GM18507 (cell line): Measurements from ENCODE around the gene BLVRB.
"Not testable (repeated sequence)": the region's sequence is repeated elsewhere in the genome, so short reads cannot be mapped to it uniquely, and the experiment has no call there.

Experiments used
- DNase-seq: peaks from one replicate; pipeline ENCODE4 v3.0.0; 2011; ENCODE audit warnings: low read depth; ENCODE audit not compliant: insufficient read length; ENCODE audit errors: extremely low spot score
- FAIRE-seq: peaks from 2 replicates; lab custom pipeline; 2011; peaks lifted over from hg19 to GRCh38; lab: Jason Lieb, UNC

Gene BLVRB

GRCh38 chr19:40457048-40457447 lies 8.5 kb downstream of the BLVRB start:
- DNase-seq: no peak
- no peak for FAIRE-seq

- not testable (repeated sequence) for DNase-seq, FAIRE-seq
Measured at GRCh38 chr19:40453943-40454342, 11.6 kb downstream of the BLVRB start.

DNA sequence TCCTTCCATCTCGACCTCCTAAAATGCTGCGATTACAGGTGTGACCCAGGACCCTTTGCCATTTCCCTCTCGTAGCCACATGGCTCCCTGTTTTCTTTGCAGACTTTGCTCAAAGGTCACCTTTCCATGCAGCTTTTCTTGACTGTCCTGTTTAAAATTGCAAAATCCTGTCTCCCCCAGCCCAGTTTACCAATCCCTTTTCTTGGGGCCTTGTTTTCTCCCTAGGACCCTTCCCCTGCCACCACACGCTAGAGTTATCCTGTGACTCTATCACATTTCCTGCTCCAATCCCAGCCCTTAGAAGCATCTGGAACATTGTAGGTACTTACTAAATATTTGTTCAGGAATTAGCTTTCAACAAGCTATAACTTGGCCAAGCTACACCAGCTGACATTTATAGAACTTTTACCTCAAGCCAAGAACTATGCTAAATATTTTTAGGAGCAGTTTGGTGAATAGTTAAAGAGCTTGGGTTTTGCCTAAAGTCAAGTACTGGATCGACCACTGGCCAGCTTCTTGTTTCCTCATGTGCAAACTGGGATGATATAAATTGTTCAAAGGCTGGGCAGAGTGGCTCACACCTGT lies 12.3 kb downstream of the BLVRB start:
- FAIRE-seq: no peak
- DNase-seq: no peak

- DNase-seq (no peak), FAIRE-seq (no peak)
Measured at GRCh38 chr19:40452016-40452415, 13.5 kb downstream of the BLVRB start.

GRCh38 chr19:40450664-40451063 lies 14.9 kb downstream of the BLVRB start:
- DNase-seq: no peak
- no peak for FAIRE-seq

- DNase-seq: no peak
- no peak for FAIRE-seq
Measured at GRCh38 chr19:40449506-40449905, 16.0 kb downstream of the BLVRB start.

GRCh38 chr19:40446263-40446784 lies 19.2 kb downstream of the BLVRB start:
- FAIRE-seq (no peak), DNase-seq (no peak)

GRCh38 chr19:40445780-40446262 lies 19.7 kb downstream of the BLVRB start:
- FAIRE-seq (no peak), DNase-seq (no peak)

GRCh38 chr19:40444825-40445312 lies 20.7 kb downstream of the BLVRB start:
- no peak for FAIRE-seq

DNA sequence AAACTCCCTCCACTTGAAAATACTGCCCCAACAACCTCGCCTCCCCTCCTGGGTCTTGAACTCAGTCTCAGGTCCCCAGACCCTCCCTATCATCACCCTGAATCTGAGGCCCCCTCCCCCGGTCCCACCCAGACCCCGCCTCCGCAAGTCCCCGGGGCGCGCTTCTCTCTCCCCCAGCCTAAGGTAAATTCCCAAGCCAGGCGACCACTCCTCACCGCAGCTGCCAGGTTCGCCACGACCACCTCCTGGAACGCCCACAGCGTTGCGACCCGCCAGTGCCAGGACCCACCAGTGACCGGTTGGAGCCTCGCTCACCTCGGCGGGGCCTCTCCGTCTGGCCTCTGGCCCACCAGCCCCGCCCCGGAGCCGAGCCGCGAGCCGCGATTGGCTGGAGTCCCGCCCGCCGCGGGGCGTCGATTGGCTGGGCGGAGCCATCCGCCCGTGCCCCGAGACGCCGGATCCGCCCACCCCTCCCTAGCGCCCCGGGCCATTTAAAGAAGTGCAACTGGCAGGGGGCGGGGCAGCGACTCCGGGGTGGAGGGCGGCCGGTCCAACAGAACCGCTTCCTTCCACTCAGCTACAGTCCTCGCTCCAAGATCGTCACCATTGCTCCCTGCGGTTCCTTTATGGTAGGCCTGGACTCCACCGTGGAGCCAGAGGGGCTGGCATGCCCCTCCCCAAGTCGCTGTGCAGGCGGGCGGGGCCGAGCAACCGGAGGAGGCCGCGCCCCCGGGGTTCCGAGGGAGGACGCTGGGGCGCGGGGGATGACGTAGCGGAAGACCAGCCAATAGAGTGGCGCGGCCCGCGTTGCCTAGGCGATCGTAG lies 21.3 kb downstream of the BLVRB start, which contains the start of gene SERTAD3:
Gene SERTAD3 (minus strand): TSS at position 336 of the 825 bp plus-strand sequence. CDS start 2,255 bp downstream, outside the sequence.
- FAIRE-seq: peak; percentile 96
- DNase-seq: no peak

More at GRCh38 chr19:40444825-40445312, 20.7 kb downstream of the BLVRB start:
- DNase-seq: no peak

DNA sequence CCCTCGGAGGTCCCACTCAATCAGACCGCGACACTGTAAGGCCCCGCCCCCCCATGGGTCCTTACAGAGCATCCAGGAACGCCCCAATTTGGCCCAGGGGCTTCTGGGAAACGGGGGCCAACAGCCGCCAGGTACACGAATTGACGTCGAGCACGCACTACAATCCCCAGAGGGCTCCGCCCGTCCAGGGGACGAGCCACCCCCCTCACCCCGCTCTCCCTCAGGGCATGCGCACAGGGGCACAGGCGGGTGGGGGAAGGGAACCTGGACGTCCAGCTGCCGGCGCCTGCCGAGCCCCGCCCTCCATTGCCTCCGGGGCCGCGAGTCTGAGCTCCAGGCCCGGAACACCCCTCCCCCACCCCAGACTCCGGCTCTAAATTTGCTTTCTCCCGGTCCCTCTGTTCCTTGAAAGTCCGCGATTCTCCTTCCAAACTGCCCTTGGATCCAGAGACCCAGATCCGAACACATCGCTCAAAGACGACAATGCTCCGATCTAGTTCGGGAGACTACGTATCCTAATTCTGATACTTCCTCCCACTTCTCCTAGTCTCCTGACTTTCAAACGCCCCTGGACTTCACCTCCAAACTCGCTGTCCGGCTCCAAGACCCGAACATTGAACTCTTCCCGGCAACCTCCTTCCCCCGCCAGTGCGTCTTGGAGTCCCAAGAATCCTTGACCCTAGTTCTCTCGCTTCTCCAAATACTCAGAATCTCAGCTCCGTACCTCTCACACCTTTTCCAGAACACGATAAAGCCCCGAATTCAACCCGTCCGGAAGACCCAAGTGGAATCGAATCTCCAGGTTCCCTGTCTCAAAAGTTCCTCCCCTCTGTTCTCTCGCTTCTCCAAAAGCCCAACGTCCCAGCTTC lies 22.2 kb downstream of the BLVRB start:
- FAIRE-seq (peak; percentile 98), DNase-seq (peak; percentile 99)

- FAIRE-seq: no peak
- no peak for DNase-seq
Measured at GRCh38 chr19:40442328-40443130, 23.0 kb downstream of the BLVRB start.

DNA sequence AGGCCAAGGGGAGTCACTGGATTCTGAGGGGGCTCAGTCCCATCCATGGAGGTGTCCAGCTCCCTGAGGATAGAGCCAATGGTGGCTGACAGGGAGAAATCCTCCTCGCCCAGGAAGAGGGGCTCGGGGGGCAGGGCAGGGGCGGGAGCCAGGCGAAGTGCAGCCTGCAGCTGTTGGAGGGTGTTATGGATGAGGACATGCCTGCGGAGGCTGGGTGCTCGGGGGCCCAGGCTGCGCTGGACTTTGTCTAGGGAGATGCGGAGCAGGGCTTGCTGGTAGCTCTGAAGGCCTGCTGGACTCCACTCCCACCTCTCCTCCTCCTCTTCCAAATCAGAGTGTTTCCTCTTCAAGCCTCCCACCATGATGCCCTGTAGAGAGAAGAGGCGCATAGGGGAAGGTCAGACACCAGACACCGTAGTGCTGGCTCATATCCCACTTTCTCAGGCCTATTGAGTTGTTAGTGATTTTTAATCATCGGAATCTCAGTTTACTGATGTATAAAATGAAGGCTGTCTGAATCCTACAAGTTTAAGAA lies 23.8 kb downstream of the BLVRB start:
- no peak for DNase-seq
- no peak for FAIRE-seq

DNA sequence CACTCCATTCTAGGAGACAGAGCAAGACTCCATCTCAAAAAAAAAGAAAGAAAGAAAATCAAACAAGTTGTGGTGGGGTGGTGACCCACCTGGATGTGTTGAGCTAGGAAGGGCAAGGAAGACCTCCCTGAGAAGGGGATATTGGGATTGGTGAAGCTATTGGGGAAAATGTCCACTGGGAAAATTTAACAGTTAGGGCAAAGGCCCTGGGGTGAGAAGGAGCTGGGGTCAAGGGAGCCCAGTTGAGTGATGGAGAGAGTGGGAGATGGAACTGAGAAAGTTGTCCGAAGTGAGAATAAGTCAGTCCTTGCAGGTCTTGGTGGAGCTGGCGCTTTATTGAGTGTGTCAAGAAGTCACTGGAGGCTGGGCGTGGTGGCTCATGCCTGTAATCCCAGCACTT lies 27.3 kb downstream of the BLVRB start:
- DNase-seq (no peak), FAIRE-seq (no peak)

DNA sequence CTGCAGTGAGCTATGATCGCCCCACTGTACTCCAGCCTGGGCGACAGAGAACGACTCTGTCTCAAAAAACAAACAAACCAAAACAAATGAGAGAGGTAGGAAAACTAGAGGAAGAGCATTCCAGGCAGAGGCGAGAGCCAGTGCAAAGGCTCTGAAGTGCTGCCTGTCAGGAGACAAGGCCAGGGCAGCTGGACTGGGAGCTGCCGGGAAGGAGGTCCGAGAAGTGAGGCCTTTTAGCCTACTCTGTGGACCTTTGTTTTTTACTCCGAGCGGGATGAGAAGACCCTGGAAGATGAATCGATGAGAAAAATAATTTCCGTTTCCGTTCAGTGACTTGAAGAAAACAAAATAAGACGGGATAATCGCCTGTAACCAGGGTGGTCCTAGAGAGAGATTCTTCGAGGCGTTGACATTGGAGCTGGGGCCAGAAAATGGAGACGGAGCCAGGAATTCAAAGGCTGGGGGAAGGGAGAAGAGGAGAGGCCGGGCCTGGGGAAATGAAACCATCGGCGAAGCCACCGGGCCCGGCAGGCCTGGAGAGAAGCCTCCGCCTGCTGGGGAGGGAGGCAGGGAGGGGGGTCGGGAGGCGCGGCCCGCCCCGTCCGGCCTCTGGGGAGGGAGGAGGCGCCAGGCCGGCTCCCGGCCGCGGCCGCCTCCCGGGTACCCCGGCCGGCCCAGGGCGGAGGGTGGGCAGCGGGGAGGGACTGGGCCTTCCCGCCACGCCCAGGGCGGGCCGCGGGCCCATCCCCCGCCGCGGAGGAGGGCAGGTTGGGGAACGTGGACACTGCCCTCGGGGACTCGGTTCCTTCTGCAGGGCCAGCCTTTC lies 31.9 kb downstream of the BLVRB start:
- peak; percentile 60 for FAIRE-seq
- no peak for DNase-seq

DNA sequence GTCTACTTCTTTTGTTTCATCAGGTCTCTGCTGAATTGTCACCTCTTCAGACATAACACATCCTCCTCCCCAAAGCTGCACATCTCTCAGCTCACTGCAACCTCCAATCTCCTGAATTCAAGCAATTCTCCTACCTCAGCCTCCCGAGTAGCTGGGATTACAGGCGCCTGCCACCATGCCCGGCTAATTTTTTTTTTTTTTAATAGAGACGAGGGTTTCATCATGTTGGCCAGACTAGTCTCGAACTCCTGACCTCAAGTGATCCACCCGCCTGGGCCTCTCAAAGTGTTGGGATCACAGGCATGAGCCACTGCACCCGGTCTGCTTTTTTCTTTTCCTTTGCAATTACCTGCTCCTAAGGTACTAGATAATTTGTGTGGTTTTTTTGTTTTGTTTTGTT lies 32.8 kb downstream of the BLVRB start:
- DNase-seq, FAIRE-seq: not testable (repeated sequence)

DNA sequence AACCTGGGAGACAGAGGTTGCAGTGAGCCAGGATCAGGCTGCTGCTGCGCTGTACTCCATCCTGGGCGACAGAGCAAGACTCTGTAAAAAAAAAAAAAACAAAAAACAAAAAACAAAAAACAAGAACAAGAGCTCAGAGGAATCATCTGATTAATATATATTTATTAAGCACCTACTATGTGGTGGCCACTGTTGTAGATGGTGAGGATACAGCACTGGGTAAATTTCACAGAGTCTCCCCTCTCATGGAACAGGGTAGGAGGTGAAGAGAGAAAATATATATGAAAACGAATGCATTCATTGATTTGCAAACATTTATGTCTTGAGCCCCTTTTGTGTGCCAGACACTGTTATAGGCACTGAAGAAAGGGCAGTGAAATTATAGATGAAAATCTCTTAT lies 33.8 kb downstream of the BLVRB start:
- no peak for FAIRE-seq

GRCh38 chr19:40430242-40430641 lies 35.3 kb downstream of the BLVRB start:
- not testable (repeated sequence) for FAIRE-seq, DNase-seq

More for the DNA sequence above, 33.8 kb downstream of the BLVRB start:
- no peak for DNase-seq
